ENCODE measurements around the gene GABRA4. TPM values are rescaled to one million over a fixed set of nuclear protein-coding genes. Genes with fewer than 3 reads are reported as not detected.

Gene GABRA4
- total RNA-seq, 1 experiment from 2014 or later = not detected

- Histone ChIP-seq H4K8ac (replicated peaks; ENCODE audit: insufficient read length, low read depth, low read length) (no peak overlapping the region), H2AK5ac (ENCODE audit: insufficient read length, low read length) (no peak overlapping the region), H3K27me3 (ENCODE audit: insufficient read depth, low read length) (no peaks in the 10 kb centered on the region), H3K4me2 (ENCODE audit: insufficient read depth, insufficient read length, low read length) (no peak overlapping the region), H3K56ac (ENCODE audit: insufficient read length, low read depth, low read length) (no peak overlapping the region), H4K91ac (ENCODE audit: insufficient read length, low read depth, low read length) (no peak overlapping the region), H3K79me2 (ENCODE audit: insufficient read depth, low read length) (no peaks in the 10 kb centered on the region), H3K9me3 (ENCODE audit: control insufficient read depth, low read depth, low read length) (no peaks in the 10 kb centered on the region), H3T11ph (ENCODE audit: low read length) (no peak overlapping the region), H2BK12ac (ENCODE audit: insufficient read length, low read depth, low read length) (no peak overlapping the region), H3K4ac (ENCODE audit: low read depth, low read length) (no peak overlapping the region), H2BK120ac (ENCODE audit: low read depth, low read length, poor library complexity, severe bottlenecking) (no peak overlapping the region), H3K23ac (ENCODE audit: insufficient read length, low read depth, low read length) (no peak overlapping the region), H2BK15ac (ENCODE audit: low read depth, low read length) (no peak overlapping the region), H3K27ac (ENCODE audit: insufficient read length, low read depth, low read length) (no peak overlapping the region), H3K23me2 (ENCODE audit: insufficient read length, low read depth, low read length, poor library complexity, severe bottlenecking) (no peaks in the 10 kb centered on the region), H2BK5ac (ENCODE audit: insufficient read length, low read length) (no peak overlapping the region), H3K9ac (ENCODE audit: extremely low read depth, insufficient read length, low read length) (no peak overlapping the region), H3K14ac (ENCODE audit: insufficient read depth, low read length) (no peak overlapping the region), H2AFZ (ENCODE audit: low read length) (no peak overlapping the region), H4K20me1 (ENCODE audit: control insufficient read depth, insufficient read depth, insufficient read length) (no peaks in the 10 kb centered on the region), H3K4me1 (ENCODE audit: insufficient read depth, low read length) (no peaks in the 10 kb centered on the region), H2BK20ac (ENCODE audit: low read depth, low read length, poor library complexity, severe bottlenecking) (no peak overlapping the region), H4K5ac (ENCODE audit: insufficient read length, low read depth, low read length) (no peak overlapping the region), H3K18ac (ENCODE audit: insufficient read length, low read depth, low read length) (no peak overlapping the region), H3K79me1 (ENCODE audit: insufficient read depth, low read depth, low read length, poor library complexity, severe bottlenecking) (no peaks in the 10 kb centered on the region)
- no peak for DNase-seq
- Mint-ChIP-seq H3K36me3 (ENCODE audit: insufficient read depth in 1 of 3, low read depth in 3 of 3) (no peaks in the 10 kb centered on the region), H3K27me3 (ENCODE audit: low read depth) (no peaks in the 10 kb centered on the region), H3K4me3 (no peak overlapping the region), H3K4me1 (no peaks in the 10 kb centered on the region), H3K27ac (no peak overlapping the region), H3K9me3 (no peaks in the 10 kb centered on the region; a peak in 1 of 5 replicates)
- TF ChIP-seq, protein P1, sequence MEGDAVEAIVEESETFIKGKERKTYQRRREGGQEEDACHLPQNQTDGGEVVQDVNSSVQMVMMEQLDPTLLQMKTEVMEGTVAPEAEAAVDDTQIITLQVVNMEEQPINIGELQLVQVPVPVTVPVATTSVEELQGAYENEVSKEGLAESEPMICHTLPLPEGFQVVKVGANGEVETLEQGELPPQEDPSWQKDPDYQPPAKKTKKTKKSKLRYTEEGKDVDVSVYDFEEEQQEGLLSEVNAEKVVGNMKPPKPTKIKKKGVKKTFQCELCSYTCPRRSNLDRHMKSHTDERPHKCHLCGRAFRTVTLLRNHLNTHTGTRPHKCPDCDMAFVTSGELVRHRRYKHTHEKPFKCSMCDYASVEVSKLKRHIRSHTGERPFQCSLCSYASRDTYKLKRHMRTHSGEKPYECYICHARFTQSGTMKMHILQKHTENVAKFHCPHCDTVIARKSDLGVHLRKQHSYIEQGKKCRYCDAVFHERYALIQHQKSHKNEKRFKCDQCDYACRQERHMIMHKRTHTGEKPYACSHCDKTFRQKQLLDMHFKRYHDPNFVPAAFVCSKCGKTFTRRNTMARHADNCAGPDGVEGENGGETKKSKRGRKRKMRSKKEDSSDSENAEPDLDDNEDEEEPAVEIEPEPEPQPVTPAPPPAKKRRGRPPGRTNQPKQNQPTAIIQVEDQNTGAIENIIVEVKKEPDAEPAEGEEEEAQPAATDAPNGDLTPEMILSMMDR (conservative IDR thresholded peaks at IDR 0.05) = no peak
- WGBS (ENCODE audit: extremely low coverage, insufficient read length, low lambda C conversion rate) = no CpG with 5 or more reads among the region's 3 CpGs
These were observed 20.0 kb upstream of the GABRA4 start for GRCh38 chr4:47013373-47013772.
